NCI-H187 treated with DMSO at 0.1 percent for 48 hours (cell line): ENCODE data around the gene NDUFC2.
"Not testable (repeated sequence)": the region's sequence is repeated elsewhere in the genome, so short reads cannot be mapped to it uniquely, and the experiment has no call there.

Experiments used
- DNase-seq: peaks from one replicate; lab custom pipeline; 2025; lab: John Stamatoyannopoulos, UW

Gene NDUFC2

DNA sequence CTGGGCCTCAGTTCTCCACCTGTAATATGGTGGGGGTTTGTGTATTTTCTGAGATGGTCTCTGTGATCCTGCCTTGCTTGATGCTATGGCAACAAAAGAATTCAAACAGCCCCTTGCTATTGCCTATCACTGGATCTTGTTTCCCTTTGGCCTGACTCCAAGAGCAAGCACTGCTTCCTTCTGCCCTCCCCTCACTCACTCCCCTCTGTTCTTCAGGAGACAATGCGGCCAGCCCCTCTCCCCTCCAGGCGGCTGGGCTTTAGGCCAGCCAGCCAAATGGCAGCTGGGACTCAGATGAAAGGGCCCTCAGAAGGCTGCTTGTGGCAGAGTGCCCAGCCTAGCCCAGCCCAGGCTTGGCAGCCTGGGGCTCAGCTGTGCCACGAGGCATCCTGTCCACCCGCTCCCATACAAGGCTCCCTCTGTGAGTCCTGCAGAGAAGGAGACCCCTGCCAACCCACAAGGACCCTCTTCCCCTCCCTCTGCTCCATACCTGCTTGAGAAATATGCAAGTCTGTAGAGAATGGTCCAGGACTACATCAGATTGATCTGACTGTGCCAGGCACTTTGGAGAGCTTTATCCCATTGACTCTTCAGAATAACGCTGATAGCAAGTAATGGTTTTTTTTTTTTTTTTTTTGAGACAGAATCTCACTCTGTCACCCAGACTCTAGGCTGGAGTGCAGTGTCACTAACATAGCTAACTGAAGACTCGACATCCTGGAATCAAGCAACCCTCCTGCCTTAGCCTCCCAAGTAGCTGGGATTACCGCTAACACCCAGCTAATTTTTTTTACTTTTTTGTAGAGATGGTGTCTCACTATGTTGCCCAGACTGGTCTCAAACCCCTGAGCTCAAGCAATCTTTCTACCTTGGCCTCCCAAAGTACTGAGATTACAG lies 49.0 kb downstream of the NDUFC2 start:
- DNase-seq = peak; percentile 23

DNA sequence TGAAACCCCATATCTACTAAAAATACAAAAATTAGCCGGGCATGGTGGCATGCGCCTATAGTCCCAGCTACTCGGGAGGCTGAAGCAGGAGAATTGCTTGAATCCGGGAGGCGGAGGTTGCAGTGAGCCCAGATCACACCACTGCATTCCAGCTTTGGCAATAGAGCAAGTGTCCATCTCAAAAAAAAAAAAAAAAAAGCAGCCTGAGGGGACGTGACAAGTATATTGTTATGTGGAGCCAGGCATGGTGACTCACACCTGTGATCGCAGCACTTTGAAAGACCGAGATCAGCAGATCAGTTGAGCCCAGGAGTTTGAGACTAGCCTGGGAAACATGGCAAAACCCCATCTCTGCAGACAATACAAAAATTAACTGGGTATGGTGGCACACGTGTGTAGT lies 51.2 kb downstream of the NDUFC2 start:
- not testable (repeated sequence) for DNase-seq

DNA sequence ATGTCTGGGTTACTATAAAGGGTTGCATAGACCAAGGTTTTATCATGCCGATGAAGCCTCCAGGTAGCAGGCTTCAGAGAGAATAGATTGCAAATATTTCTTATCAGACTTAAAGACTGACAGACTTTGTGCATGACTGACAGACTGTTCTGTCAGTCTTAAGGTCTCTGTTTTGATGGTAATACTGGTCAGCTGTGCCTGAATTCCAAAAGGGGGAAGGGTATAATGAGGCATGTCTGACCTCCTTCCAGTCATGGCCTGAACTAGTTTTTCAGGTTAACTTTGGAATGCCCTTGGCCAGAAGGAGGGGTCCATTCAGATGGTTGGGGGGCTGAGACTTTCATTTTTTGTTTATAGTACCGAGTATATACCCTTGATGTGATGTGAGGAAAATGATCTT lies 51.9 kb downstream of the NDUFC2 start:
- DNase-seq = no peak

DNA sequence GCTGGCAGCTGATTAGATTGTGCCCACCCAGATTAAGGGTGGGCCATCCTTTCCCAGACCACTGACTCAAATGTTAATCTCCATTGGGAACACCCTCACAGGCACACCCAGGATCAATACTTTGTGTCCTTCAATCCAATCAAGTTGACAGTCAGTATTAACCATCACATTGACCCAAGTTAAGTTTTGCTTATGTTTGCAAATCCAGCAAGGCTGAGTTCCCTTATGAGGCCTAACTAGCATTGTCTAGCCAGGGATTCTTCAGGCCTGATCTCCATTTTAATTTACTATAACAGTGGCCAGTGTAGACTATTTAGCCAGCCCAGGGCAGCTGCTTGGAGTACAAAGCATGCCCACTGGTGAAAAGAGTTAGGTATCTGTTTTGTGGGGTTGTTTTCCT lies 54.3 kb downstream of the NDUFC2 start:
- DNase-seq = no peak

DNA sequence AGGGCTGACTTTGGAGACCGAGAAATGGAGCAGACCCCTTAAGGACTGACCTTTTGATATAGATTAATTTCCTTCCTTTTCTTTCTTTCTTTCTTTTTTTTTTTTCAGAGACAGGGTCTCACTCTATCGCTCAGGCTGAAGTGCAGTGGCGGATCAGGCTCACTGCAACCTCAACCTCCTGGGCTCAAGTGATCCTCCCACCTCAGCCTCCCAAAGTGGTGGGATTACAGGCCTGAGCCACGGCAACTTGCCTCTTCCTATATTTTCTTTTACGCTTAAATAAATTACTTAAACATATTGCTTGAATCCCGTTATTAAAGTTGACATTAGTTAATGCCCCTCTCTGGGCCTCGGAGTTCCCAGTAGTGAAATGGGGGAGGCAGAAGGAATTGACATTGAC lies 56.2 kb downstream of the NDUFC2 start:
- no peak for DNase-seq

DNA sequence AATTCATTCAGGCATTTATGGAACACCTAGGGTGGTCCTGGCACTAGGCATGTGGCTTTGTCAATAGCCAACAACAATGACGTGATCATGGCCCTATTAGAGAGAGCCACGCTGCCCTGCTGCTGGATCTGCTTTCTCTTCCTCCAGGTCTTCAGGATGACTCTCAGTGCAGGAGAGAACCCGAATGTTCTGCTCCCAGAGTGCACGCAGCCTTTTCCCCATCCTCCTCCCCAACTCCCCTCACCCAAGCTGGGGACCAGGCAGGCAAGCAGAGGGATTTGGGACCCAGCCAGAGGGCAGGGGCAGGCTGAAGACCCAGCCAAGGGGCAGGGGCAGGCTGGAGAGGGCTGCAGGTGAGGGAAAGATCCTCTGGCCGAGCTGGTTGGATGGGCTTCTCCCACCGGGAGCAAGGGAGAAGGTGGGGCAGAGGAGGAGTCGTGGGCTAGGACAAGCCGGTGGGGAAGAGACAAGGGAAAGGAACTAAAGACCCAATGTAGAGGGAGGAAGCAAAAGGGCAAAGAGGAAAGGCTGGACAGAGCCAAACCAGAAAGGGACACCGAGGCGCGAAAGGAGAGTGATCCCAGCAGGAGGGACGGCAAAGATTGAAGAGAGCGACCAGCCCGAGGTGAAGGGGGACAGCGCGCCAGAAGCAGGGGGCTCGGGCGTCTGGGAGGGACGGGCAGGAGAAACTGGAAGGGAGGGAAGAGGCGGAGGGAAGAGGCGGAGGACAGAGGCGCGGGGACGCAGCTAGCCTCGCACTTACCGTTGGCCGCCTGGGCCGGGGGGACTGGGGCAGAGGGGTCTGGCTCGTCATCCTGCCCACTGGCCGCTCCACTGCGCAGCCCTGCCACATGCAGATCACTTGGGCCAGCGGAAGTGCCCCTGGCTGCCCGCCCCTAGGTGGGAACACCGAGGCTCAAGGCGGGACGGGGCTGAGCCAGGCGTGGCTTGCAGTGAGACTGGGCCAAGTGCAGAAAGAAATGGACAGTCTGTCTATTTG lies 57.0 kb downstream of the NDUFC2 start, which contains the start of gene KCTD14:
Gene KCTD14, minus strand, starts transcription at position 880 of the 1,000 bp plus-strand sequence. Its CDS starts 27 bp downstream, at position 853.
- no peak for DNase-seq

DNA sequence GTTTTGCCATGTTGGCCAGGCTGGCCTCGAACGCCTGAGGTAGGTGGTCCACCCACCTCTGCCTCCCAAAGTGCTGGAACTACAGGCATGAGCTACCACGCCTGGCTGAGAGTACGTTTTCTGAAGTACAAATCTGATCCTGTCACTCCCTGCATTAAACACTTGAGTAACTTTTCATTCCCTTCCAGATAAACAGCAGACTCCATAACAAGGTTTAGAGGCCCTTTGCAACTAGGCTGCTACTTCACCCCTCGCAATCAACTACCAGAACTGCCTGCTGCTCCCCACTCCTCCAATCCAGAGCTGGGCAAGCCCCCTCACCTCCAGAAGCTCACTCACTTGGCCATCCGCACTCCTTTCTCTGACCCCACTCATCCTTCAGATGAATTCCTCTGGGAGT lies 58.1 kb downstream of the NDUFC2 start:
- no peak for DNase-seq

DNA sequence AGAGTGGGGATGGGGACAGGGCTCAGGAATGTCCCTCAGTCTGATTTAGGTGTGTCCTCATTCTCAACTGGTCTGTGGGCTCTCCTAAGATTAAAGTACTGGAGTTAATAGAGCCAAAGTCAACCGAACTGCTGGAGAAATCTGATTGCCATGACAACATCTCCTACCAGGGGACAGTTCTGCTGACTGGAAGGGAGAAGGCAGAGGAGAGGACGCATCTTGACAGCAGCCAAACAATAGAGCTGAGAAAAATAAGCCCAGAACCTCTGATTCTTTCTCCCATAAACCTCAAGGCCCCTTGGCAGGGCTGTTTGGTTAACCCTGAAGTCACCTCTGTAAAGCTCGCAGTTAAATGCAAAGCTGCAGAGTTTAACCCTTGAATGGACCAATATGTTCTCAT lies 59.4 kb downstream of the NDUFC2 start:
- no peak for DNase-seq

DNA sequence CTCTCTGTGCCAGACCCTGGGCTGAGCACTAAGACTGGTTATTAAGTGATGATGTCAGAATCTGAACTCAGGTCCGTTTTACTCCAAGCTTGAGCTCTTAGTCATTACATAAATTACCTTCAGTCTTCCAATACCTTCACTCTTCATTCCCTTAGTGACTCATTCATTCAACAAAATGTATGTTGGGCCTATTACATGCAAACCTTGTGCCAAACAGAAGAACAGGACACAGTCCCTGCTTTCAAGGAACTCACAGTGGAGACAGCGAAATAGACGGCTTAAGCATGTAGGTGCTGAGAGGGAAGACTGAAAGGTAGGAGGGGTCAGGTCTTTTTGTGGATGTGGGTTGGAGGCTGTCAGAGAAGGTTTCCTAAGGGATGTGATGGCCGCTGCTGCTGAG lies 59.9 kb downstream of the NDUFC2 start:
- no peak for DNase-seq
